ENCODE data around the gene TACC2.

- TF ChIP-seq, protein P1, sequence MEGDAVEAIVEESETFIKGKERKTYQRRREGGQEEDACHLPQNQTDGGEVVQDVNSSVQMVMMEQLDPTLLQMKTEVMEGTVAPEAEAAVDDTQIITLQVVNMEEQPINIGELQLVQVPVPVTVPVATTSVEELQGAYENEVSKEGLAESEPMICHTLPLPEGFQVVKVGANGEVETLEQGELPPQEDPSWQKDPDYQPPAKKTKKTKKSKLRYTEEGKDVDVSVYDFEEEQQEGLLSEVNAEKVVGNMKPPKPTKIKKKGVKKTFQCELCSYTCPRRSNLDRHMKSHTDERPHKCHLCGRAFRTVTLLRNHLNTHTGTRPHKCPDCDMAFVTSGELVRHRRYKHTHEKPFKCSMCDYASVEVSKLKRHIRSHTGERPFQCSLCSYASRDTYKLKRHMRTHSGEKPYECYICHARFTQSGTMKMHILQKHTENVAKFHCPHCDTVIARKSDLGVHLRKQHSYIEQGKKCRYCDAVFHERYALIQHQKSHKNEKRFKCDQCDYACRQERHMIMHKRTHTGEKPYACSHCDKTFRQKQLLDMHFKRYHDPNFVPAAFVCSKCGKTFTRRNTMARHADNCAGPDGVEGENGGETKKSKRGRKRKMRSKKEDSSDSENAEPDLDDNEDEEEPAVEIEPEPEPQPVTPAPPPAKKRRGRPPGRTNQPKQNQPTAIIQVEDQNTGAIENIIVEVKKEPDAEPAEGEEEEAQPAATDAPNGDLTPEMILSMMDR (IDR thresholded peaks at IDR 0.05 in 4 of 5, conservative IDR thresholded peaks at IDR 0.05 in 1 of 5): no peak
- no peak for TF ChIP-seq POLR2A (IDR thresholded peaks at IDR 0.05)
Measured at GRCh38 chr10:122201401-122201800, 212.4 kb downstream of the TACC2 start.

Data from gastrocnemius medialis (tissue), 4 donors.